ENCODE measurements around the gene CFAP298.

The CFAP298 gene

DNA sequence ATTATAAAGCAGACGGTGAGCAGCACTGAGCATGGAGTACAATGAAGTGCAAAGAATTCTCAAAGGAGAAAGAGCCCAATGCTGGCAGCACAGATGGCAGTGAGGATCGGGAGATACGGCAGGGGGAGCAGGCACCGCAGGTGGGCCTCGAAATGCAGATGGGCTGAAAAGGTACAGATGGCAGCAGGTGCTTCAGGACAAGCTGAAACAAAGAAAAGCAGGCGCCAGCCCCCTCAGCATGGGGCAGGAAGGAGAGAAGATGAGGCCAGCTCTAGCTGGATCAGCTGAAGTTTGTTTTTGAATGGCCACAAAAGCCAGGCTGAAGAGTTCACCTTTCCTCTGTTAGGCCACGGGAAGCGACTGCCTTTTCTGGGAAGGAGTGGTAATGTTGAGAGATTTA, 7.7 kb downstream of the CFAP298 start (continued):
- TF ChIP-seq PBX3 (CRISPR knock-in tag; IDR thresholded peaks at IDR 0.05) (no peak), ZNF530 (tag by site-specific recombination; IDR thresholded peaks at IDR 0.05; ENCODE audit: low read depth) (no peak), ZSCAN16 (tag by site-specific recombination; IDR thresholded peaks at IDR 0.05) (no peak), ZNF148 (tag by site-specific recombination; IDR thresholded peaks at IDR 0.05; ENCODE audit: borderline replicate concordance) (no peak), MZF1 (tag by site-specific recombination; IDR thresholded peaks at IDR 0.05; ENCODE audit: borderline replicate concordance) (no peak)

- no peak overlapping the region for H3K27ac ChIP-seq (ENCODE audit: extremely low read depth, low read depth, low read length)
- ChIA-PET POLR2A (no interaction called here), CTCF (interaction anchor here (3.2 kb wide), 1 partner anchor 33 kb away, joined by 21 read pairs; no protein-coding TSS in a partner anchor)
- no peaks in the 10 kb centered on the region for H3K4me1 ChIP-seq (ENCODE audit: control insufficient read depth, insufficient read depth, low read length)
- TF ChIP-seq, protein P1, sequence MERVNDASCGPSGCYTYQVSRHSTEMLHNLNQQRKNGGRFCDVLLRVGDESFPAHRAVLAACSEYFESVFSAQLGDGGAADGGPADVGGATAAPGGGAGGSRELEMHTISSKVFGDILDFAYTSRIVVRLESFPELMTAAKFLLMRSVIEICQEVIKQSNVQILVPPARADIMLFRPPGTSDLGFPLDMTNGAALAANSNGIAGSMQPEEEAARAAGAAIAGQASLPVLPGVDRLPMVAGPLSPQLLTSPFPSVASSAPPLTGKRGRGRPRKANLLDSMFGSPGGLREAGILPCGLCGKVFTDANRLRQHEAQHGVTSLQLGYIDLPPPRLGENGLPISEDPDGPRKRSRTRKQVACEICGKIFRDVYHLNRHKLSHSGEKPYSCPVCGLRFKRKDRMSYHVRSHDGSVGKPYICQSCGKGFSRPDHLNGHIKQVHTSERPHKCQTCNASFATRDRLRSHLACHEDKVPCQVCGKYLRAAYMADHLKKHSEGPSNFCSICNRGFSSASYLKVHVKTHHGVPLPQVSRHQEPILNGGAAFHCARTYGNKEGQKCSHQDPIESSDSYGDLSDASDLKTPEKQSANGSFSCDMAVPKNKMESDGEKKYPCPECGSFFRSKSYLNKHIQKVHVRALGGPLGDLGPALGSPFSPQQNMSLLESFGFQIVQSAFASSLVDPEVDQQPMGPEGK (tag by site-specific recombination; IDR thresholded peaks at IDR 0.05): 0 out of 2 replicates have a peak, but pooled peaks have one; percentile 21
- TF ChIP-seq ZIC2 (tag by site-specific recombination; IDR thresholded peaks at IDR 0.05): peak; percentile 98
- TF ChIP-seq ZNF2 (tag by site-specific recombination; IDR thresholded peaks at IDR 0.05): no peak
- TF ChIP-seq GLIS1 (tag by site-specific recombination; IDR thresholded peaks at IDR 0.05): peak; percentile 75
- TF ChIP-seq ZNF664 (tag by site-specific recombination; IDR thresholded peaks at IDR 0.05): no peak
- H3K4me3 ChIP-seq (ENCODE audit: low read depth, low read length): no peak overlapping the region
- no peaks in the 10 kb centered on the region for H3K9me3 ChIP-seq (ENCODE audit: control insufficient read depth, insufficient read depth, low read depth, low read length)
- H3K36me3 ChIP-seq (ENCODE audit: control insufficient read depth in 2 of 2, insufficient read depth in 1 of 2, low read length in 2 of 2): peaks cover 47 to 88% of the 10 kb centered on the region in 2 experiments
These were observed 9.0 kb downstream of the CFAP298 start for GRCh38 chr21:32603131-32603530.

- POLR2A ChIA-PET: interaction anchor here (0.6 to 2.5 kb wide), 3 partner anchors 11 to 201 kb away, joined by 3 to 23 read pairs (median 10); partner anchors contain the start of gene CFAP298
- H3K36me3 ChIP-seq (ENCODE audit: control insufficient read depth in 2 of 2, insufficient read depth in 1 of 2, low read length in 2 of 2): peaks cover 38 to 85% of the 10 kb centered on the region in 2 experiments
These were observed 10.1 kb downstream of the CFAP298 start for GRCh38 chr21:32602099-32602498.

GRCh38 chr21:32599526-32599925, 12.7 kb downstream of the CFAP298 start:
- H3K27ac ChIP-seq (ENCODE audit: extremely low read depth, low read depth, low read length): no peak overlapping the region
- ChIA-PET POLR2A (interaction anchor here (0.6 to 0.7 kb wide), 2 partner anchors 9 to 11 kb away, joined by 3 read pairs; no protein-coding TSS in a partner anchor), CTCF (interaction anchor here (0.5 to 5.3 kb wide), 9 partner anchors 10 to 240 kb away, joined by 3 to 209 read pairs (median 8); partner anchors contain the start of genes CFAP298, TCP10L and URB1)
- no peak overlapping the region for H3K4me3 ChIP-seq (ENCODE audit: low read depth, low read length)
- H3K4me1 ChIP-seq (ENCODE audit: control insufficient read depth, insufficient read depth, low read length): no peaks in the 10 kb centered on the region
- peaks cover 29 to 61% of the 10 kb centered on the region in 2 experiments for H3K36me3 ChIP-seq (ENCODE audit: control insufficient read depth in 2 of 2, insufficient read depth in 1 of 2, low read length in 2 of 2)
- no peaks in the 10 kb centered on the region for H3K9me3 ChIP-seq (ENCODE audit: control insufficient read depth, insufficient read depth, low read depth, low read length)
- TF ChIP-seq ZNF214 (tag by site-specific recombination; IDR thresholded peaks at IDR 0.05; ENCODE audit: borderline replicate concordance) (no peak), ZNF248 (tag by site-specific recombination; IDR thresholded peaks at IDR 0.05) (no peak), ZNF544 (tag by site-specific recombination; IDR thresholded peaks at IDR 0.05) (no peak), MYNN (tag by site-specific recombination; IDR thresholded peaks at IDR 0.05; ENCODE audit: borderline replicate concordance) (no peak), ZNF660 (tag by site-specific recombination; IDR thresholded peaks at IDR 0.05) (no peak), ZNF549 (tag by site-specific recombination; IDR thresholded peaks at IDR 0.05) (no peak), ZNF621 (tag by site-specific recombination; IDR thresholded peaks at IDR 0.05) (no peak), ZFP41 (tag by site-specific recombination; IDR thresholded peaks at IDR 0.05; ENCODE audit: borderline replicate concordance) (no peak), ZIC2 (tag by site-specific recombination; IDR thresholded peaks at IDR 0.05) (peak; percentile 85)

More at GRCh38 chr21:32602099-32602498, 10.1 kb downstream of the CFAP298 start:
- Histone ChIP-seq H3K4me1 (ENCODE audit: control insufficient read depth, insufficient read depth, low read length) (no peaks in the 10 kb centered on the region), H3K9me3 (ENCODE audit: control insufficient read depth, insufficient read depth, low read depth, low read length) (no peaks in the 10 kb centered on the region), H3K27ac (ENCODE audit: extremely low read depth, low read depth, low read length) (no peak overlapping the region), H3K4me3 (ENCODE audit: low read depth, low read length) (no peak overlapping the region)
- TF ChIP-seq SCRT1 (tag by site-specific recombination; IDR thresholded peaks at IDR 0.05; ENCODE audit: borderline replicate concordance): no peak
- no peak for TF ChIP-seq ZSCAN30 (tag by site-specific recombination; IDR thresholded peaks at IDR 0.05)
- TF ChIP-seq EGR2 (tag by site-specific recombination; IDR thresholded peaks at IDR 0.05; ENCODE audit: low read depth): no peak
- TF ChIP-seq ZNF529 (tag by site-specific recombination; IDR thresholded peaks at IDR 0.05; ENCODE audit: insufficient replicate concordance): no peak
- no peak for TF ChIP-seq ZNF324 (tag by site-specific recombination; IDR thresholded peaks at IDR 0.05)
- TF ChIP-seq ZNF433 (tag by site-specific recombination; IDR thresholded peaks at IDR 0.05; ENCODE audit: low read depth): no peak
- TF ChIP-seq ZNF791 (tag by site-specific recombination; IDR thresholded peaks at IDR 0.05): no peak
- no peak for TF ChIP-seq ZNF19 (tag by site-specific recombination; IDR thresholded peaks at IDR 0.05; ENCODE audit: low read depth)
- TF ChIP-seq ZNF561 (tag by site-specific recombination; IDR thresholded peaks at IDR 0.05; ENCODE audit: borderline replicate concordance): no peak
- CTCF ChIA-PET: interaction anchor here (0.6 to 5.3 kb wide), 14 partner anchors 9 to 1483 kb away, joined by 3 to 209 read pairs (median 6); partner anchors contain the start of genes CFAP298, TCP10L and URB1
